ENCODE results near the gene ZNF710. TPM values are rescaled to one million over a fixed set of nuclear protein-coding genes. Genes with fewer than 3 reads are reported as not detected.
"Not testable (repeated sequence)": the region's sequence is repeated elsewhere in the genome, so short reads cannot be mapped to it uniquely, and the experiment has no call there.

The ZNF710 gene
- total RNA-seq, 1 donor from 2014 or later = 7.4 TPM

GRCh38 chr15:90106522-90107117 lies 105.5 kb downstream of the ZNF710 start:
- DNase-seq = no peak

DNA sequence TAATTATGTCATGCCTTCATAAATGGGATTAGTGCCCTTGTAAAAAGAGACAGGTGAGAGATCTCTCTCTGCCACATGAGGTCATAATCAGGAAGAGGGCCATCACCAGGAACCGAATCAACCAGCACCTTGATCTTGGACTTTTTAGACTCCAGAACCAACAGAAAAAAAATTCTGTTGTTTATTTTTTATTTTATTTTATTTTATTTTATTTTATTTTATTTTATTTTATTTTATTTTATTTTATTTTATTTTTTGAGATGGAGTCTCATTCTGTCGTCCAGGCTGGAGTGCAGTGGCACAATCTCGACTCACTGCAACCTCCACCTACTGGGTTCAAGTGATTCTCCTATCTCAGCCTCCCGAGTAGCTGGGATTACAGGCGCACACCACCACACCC lies 106.9 kb downstream of the ZNF710 start:
- not testable (repeated sequence) for DNase-seq

DNA sequence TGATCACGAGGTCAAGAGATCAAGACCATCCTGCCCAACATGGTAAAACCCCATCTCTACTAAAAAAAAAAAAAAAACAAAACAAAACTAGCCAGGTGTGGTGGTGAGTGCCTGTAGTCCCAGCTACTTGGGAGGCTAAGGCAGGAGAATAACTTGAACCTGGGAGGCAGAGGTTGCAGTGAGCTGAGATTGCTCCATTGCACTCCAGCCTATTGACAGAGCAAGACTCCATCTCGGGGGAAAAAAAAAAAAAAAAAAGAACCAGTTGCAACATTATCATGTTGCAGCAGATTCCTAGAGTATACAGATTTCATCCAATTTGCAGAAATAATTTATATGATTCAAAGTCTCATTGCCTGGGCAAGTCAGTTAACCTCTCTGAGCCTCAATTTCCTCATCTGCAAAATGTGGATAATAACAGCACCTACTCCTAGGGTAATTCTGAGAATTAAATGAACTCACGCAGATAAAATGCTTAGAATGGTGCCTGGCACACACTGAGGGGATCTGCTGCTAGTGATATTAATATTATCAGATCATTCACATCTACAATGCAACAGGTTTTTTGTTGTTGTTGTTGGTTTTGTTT lies 108.1 kb downstream of the ZNF710 start:
- not testable (repeated sequence) for DNase-seq

DNA sequence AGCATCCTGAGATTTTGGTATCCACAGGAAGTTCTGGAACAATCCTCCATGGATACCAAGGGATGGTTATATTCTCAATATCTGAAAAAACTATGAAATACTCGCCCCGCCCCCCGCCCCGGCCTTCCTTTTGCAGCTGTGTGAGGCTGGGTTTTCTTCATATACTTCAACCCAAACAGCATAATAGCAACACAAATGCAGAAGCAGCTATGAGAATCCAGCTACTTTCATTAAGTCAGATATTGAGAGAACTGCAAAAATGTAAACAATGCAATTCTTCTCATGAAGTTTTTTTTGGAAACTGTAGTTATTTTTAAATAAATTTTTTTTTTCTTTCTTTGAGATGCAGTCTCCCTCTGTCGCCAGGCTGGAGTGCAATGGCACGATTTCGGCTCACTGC lies 112.0 kb downstream of the ZNF710 start:
- no peak for DNase-seq

DNA sequence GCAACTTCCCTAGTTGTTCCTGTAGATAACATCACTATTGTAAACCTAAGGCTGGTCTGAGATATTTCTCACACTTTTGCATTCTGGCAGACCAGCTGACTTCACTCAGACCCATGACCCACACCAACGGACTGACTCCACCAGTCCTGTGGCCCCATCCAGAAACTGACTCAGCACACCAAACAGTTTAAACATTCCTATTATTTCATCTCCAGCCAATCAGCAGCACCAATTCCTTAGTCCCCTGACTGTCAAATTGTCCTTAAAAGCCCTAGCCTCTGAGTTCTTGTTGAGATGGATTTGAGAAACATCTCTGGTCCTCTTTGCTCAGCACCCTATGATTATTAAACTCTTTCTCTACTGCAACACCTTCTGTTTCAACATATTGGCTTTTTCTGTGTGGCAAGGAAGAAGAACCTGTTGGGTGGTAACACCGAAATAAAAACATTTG lies 113.4 kb downstream of the ZNF710 start:
- DNase-seq = no peak

- DNase-seq = no peak
Observed at GRCh38 chr15:90115783-90116182, 114.7 kb downstream of the ZNF710 start.

DNA sequence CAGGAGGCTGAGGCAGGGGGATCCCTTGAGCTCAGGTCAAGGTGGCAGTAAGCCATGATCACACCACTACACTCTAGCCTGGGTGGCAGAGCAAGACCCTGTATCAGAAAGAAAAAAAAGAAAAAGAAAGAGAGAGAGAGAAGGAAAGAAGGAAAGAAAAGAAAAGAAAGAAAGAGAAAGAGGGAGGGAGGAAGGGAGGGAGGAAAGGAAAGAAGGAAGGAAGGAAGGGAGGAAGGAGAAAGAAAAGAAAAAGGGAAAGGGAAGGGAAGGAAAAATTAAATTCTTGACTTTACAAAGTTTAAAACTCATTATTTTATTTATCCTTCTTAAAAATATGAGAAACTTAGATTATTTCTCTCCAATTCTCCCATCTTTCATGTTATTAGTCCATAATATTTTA lies 118.2 kb downstream of the ZNF710 start:
- no peak for DNase-seq

DNA sequence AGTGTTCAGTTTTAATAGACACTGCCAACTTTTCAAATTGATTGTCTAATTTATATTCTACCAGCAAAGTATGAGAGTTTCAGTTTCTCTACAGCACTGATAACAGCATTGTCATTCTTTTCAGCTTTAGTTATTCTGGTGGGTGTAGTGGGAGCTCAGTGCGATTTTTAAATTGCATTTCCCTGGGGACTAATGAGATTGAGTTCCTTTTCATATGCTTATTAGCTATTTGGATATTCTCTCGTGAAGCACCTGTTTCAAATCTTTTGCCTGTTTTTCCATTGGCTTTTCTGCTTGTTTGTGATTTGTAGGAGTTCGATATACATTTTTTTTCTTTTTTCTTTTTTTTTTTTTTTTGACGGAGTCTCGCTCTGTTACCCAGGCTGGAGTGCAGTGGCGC lies 120.0 kb downstream of the ZNF710 start:
- no peak for DNase-seq

GRCh38 chr15:90124507-90124906 lies 123.4 kb downstream of the ZNF710 start:
- DNase-seq = no peak

DNA sequence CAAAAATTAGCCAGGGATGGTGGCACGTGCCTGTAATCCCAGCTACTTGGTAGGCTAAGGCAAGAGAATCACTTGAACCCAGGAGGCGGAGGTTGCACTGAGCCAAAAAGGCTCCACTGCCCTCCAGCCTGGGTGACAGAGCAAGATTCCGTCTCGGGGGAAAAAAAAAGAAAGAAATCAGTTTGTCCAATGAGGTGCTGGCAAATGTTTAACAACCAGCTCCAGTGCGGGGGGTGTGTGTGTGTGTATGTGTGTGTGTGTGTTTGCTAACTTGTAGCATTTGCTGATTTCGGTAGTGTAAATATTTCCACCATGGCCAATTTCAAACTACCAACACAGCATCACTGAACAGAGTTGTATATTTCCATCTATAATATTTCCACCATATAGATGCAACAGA lies 124.9 kb downstream of the ZNF710 start:
- DNase-seq = no peak

DNA sequence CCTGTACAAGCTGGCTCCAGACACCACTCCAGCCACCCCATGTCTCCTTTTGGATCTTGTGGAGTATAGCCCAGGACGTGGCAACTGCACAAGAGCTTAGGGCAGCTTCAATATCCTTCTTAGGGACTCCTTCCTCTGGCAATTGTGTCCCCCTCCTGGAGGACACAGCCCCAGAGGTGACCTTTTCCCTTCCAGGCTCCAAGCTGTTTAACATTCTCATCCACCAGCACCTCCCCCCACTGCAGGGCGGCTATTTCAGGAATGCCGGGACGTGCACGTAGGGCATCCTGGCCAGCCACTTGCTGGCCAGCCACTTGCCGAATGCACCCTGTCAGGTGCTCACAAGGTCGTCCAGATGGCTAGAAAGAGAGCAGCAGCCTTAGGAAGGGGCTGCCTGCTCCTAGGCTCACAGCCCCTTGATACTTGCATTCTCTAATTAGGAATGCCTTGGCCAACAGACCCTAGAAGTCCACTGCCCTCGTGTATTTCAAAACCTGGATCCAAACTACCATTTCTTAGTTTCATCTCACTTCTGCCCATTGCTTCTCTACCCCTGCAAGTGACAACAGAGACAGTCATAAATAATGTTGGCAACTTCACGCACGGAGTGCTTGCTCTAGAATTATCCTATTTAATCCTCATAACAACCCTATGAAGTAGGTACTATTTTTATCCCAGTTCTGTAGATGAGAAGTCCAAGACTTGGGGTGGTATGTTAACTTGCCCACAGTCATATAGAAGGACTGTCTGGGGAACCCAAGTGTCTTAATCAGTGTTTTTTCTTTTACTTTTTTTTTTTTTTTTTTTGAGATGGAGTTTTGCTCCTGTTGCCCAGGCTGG lies 125.7 kb downstream of the ZNF710 start:
- DNase-seq = no peak

GRCh38 chr15:90130291-90130690 lies 129.2 kb downstream of the ZNF710 start:
- no peak for DNase-seq

Small RNAs within 50 kb of the gene (small RNA-seq; reads per million reads assigned to genes)
- 0.19 reads per million for gene MIR3174 (ENCODE audit: low replicate concordance)
- not detected for gene RF00066 (ENCODE audit: low replicate concordance)

Other genes with a start within 250 kb of the ZNF710 start
- 0.30 TPM for gene MESP2, start 225.0 kb upstream of the ZNF710 start, total RNA-seq
- gene ANPEP, start 186.5 kb upstream of the ZNF710 start, total RNA-seq = 9.4 TPM
- gene AP3S2, start 107.3 kb upstream of the ZNF710 start, total RNA-seq = 34.5 TPM
- gene ARPIN, start 88.4 kb upstream of the ZNF710 start, total RNA-seq = 14.2 TPM
- 77.6 TPM for gene IDH2, start 101.1 kb downstream of the ZNF710 start, total RNA-seq
- 38.7 TPM for gene SEMA4B, start 200.0 kb downstream of the ZNF710 start, total RNA-seq
- 16.3 TPM for gene CIB1, start 232.6 kb downstream of the ZNF710 start, total RNA-seq
- 2.6 TPM for gene GDPGP1, start 232.9 kb downstream of the ZNF710 start, total RNA-seq
- gene TTLL13, start 248.2 kb downstream of the ZNF710 start, total RNA-seq = not detected

Measured in skin of body (tissue), 3 donors.